Measurements from ENCODE around the gene MEIOSIN. TPM values are rescaled to one million over a fixed set of nuclear protein-coding genes. Genes with fewer than 3 reads are reported as not detected.
"Not testable (repeated sequence)": the region's sequence is repeated elsewhere in the genome, so short reads cannot be mapped to it uniquely, and the experiment has no call there.

The MEIOSIN gene, protein sequence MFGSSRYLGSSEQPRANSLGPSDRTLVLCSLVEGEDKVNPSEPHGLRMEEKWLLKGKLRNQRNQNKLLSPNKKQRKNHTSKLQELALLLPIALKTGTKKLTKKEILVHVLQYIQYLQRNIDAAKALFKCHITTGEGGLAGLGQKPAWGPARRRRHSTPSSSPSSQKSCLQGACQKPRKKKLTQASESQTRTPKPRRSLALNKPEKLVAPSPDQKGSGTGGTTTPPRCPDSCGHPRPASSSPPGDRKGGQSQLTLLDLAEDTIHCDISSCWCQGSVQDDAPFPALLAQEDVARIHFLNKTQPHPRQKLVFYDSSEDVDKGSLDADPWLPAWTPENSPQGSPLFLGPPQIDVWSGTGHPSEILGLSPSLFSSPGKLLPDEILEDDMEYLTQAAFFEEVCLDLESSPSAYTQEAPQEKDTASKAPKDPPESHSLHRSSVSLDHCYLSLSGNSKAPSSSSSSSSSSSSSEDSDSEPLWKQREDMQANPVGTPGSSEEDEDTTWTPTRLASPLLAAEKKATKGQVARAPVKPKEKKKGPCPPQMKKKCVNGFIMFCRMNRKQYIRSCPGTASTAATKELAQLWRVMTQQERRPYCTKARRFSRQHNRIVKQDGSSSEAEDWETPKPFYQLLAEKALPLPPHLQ
- total RNA-seq (not detected), polyA plus RNA-seq (not detected)
- long read RNA-seq, donor 1 = 0 reads
- long read RNA-seq, donor 2 = 0 reads

DNA sequence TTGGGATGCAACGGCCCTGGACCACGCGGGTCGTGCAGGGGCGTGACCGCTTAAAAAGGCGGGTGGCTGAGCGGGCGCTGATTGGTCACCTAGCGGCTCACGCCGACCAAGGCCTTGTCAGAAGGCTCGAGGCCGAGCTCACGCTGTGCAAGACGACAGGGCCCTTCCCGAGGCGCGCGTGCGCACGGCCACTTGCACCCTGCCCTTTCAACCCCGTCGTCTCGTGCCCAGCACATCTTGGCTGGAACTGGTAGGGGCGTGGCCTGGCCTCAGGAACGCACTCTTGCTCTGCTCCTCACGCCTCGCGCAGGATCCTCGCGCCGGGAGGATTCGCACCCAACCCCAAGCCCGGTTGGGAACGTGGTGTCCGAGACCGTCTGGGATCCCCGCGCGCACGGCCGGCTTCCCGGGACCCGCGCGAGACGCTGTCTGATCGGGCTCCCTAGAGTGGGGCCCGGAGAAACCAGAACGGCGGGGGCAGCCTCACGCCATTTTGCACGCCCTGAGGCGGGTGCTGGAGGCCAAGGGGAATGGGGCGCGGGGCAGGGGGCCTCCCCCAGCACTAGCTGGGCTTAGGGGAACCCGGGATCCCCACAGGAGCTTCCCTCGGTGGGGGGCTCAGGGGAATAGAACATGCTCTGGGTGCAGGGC is at the start of gene MEIOSIN:
Gene MEIOSIN, plus strand, starts transcription at position 280 of the 651 bp plus-strand sequence. CDS start 1,938 bp downstream, outside the sequence.
- intact Hi-C loops (cut with DNase I) = loop anchor here (5.0 kb wide), 1 partner anchor 34 kb away; the partner anchor contains the start of gene SIX5 (in 2 of the 2)
- no peaks in the 10 kb centered on the region for H3K36me3 ChIP-seq (ENCODE audit: control insufficient read depth in 1 of 2, insufficient read depth in 2 of 2, low read length in 1 of 2)
- no peaks in the 10 kb centered on the region for H3K4me1 ChIP-seq (ENCODE audit: control insufficient read depth in 1 of 2, insufficient read depth in 2 of 2, low read length in 2 of 2)
- no peak for ATAC-seq (ENCODE audit: low FRiP score)
- no peak for DNase-seq
- H3K9me3 ChIP-seq (ENCODE audit: control insufficient read depth, low read length) = no peaks in the 10 kb centered on the region
- H3K27me3 ChIP-seq (ENCODE audit: control insufficient read depth in 1 of 2, insufficient read depth in 2 of 2, low read length in 1 of 2) = no peaks in the 10 kb centered on the region
- no peak within 1 kb of the TSS for H3K4me3 ChIP-seq (ENCODE audit: low read length in 2 of 2)
- H3K27ac ChIP-seq (ENCODE audit: low read depth in 1 of 2, low read length in 2 of 2) = no peak within 1 kb of the TSS
- WGBS, 2 donors = 90 to 92% methylated on average over 59 of the region's 59 CpGs

DNA sequence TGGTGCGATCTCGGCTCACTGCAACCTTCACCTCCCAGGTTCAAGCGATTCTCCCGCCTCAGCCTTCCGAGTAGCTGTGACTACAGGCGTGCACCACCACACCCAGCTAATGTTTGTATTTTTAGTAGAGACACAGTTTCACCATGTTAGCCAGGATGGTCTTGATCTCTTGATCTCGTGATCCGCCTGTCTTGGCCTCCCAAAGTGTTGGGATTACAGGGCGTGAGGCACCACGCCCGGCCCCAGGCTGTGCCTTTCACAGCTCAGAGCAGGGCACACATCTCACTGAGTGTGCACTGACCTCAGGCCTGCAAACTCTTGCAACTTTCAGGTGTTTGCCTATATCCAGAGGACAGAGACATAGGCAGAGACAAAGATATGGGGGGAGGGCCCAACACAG is 48.2 kb upstream of the MEIOSIN start:
- WGBS, 2 donors = 77 to 88% methylated on average over 10 to 11 of the region's 11 CpGs

DNA sequence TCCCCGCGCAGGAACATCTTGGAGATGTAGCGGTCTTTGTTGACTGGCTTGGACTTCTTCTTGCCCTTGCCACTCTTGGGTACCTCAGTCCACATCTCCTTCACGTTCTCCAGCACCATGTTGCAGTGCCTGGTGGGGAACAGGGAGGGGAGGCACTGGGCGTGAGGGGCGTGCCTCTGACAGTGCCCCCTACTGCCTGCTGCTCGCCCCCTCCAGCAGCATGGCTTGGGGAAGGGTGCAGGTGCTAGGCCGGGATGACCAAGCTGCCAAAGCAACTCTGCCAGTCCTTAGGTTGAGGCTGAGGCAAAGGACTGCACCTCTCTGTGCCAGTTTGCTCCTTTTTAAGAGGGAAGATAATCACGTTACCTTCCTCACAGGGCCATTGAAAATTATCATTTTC is 45.6 kb upstream of the MEIOSIN start:
- DNase-seq (no peak), ATAC-seq (ENCODE audit: low FRiP score) (no peak)
- H3K27me3 ChIP-seq (ENCODE audit: control insufficient read depth in 1 of 2, insufficient read depth in 2 of 2, low read length in 1 of 2) = no peaks in the 10 kb centered on the region
- intact Hi-C loops (cut with DNase I) = no loop called here
- no peak overlapping the region for H3K27ac ChIP-seq (ENCODE audit: low read depth in 1 of 2, low read length in 2 of 2)
- H3K4me3 ChIP-seq (ENCODE audit: low read length in 2 of 2) = no peak overlapping the region
- peaks cover 3 to 4% of the 10 kb centered on the region in 2 donors for H3K36me3 ChIP-seq (ENCODE audit: control insufficient read depth in 1 of 2, insufficient read depth in 2 of 2, low read length in 1 of 2)
- WGBS, 2 donors = 83 to 88% methylated on average over 9 of the region's 9 CpGs
- no peaks in the 10 kb centered on the region for H3K4me1 ChIP-seq (ENCODE audit: control insufficient read depth in 1 of 2, insufficient read depth in 2 of 2, low read length in 2 of 2)
- no peaks in the 10 kb centered on the region for H3K9me3 ChIP-seq (ENCODE audit: control insufficient read depth, low read length)

More for the DNA sequence above, 48.2 kb upstream of the MEIOSIN start:
- H3K27me3 ChIP-seq (ENCODE audit: control insufficient read depth in 1 of 2, insufficient read depth in 2 of 2, low read length in 1 of 2); H3K9me3 ChIP-seq (ENCODE audit: control insufficient read depth, low read length); H3K27ac ChIP-seq (ENCODE audit: low read depth in 1 of 2, low read length in 2 of 2); ATAC-seq (ENCODE audit: low FRiP score); H3K36me3 ChIP-seq (ENCODE audit: control insufficient read depth in 1 of 2, insufficient read depth in 2 of 2, low read length in 1 of 2); H3K4me3 ChIP-seq (ENCODE audit: low read length in 2 of 2); intact Hi-C loops (cut with DNase I); H3K4me1 ChIP-seq (ENCODE audit: control insufficient read depth in 1 of 2, insufficient read depth in 2 of 2, low read length in 2 of 2); DNase-seq: not testable (repeated sequence)

DNA sequence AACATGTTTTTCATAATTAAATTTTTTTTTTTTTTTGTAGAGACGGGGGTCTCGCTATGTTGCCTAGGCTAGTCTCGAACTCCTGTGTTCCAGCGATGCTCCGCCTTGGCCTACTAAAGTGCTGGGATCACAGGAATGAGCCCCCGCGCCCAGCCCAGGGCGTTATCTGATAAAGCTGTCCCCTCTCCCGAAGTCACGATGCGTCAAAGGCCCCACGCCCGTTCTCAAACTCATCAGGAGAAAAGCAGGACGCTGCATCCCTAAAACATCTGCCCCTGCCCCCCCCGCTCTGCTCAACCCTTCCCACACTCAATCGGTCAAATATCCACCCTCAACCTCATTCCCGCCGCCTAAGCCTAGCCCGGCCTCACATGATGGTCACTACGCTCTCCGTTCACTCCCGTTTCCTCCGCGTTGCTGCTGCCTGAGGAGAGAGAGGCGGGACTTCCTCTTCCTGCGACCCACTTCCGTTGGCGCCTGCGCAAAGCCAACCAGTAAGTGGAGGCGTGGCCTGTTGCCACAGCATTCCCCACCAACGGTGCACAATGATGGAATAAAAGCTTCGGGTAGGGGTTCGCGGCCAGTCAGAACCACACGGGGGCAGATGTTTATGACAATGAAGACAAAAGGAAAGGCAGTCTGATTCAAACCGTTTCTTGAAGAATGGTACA is 41.6 kb upstream of the MEIOSIN start, which contains the start of gene SNRPD2:
Gene SNRPD2, minus strand, starts transcription at position 438 of the 671 bp plus-strand sequence. Its CDS starts 65 bp downstream, at position 373.
- Histone ChIP-seq H3K9me3 (ENCODE audit: control insufficient read depth, low read length) (no peaks in the 10 kb centered on the region), H3K27ac (ENCODE audit: low read depth in 1 of 2, low read length in 2 of 2) (peak within 1 kb of the TSS in 1 of 2 donors; percentile 79), H3K27me3 (ENCODE audit: control insufficient read depth in 1 of 2, insufficient read depth in 2 of 2, low read length in 1 of 2) (no peaks in the 10 kb centered on the region), H3K4me1 (ENCODE audit: control insufficient read depth in 1 of 2, insufficient read depth in 2 of 2, low read length in 2 of 2) (no peaks in the 10 kb centered on the region), H3K4me3 (ENCODE audit: low read length in 2 of 2) (peak within 1 kb of the TSS; percentile 37 to 64), H3K36me3 (ENCODE audit: control insufficient read depth in 1 of 2, insufficient read depth in 2 of 2, low read length in 1 of 2) (peaks cover 0 to 4% of the 10 kb centered on the region in 2 donors)
- intact Hi-C loops (cut with DNase I) = loop anchor here in 1 of 2 donors (2.0 to 5.0 kb wide), 2 partner anchors 76 to 107 kb away; partner anchors contain the start of genes OPA3 and SIX5
- 0% methylated on average over 36 of the region's 36 CpGs for WGBS, 2 donors
- DNase-seq (peak; percentile 96 to 97), ATAC-seq (ENCODE audit: low FRiP score) (peak; percentile 93)

DNA sequence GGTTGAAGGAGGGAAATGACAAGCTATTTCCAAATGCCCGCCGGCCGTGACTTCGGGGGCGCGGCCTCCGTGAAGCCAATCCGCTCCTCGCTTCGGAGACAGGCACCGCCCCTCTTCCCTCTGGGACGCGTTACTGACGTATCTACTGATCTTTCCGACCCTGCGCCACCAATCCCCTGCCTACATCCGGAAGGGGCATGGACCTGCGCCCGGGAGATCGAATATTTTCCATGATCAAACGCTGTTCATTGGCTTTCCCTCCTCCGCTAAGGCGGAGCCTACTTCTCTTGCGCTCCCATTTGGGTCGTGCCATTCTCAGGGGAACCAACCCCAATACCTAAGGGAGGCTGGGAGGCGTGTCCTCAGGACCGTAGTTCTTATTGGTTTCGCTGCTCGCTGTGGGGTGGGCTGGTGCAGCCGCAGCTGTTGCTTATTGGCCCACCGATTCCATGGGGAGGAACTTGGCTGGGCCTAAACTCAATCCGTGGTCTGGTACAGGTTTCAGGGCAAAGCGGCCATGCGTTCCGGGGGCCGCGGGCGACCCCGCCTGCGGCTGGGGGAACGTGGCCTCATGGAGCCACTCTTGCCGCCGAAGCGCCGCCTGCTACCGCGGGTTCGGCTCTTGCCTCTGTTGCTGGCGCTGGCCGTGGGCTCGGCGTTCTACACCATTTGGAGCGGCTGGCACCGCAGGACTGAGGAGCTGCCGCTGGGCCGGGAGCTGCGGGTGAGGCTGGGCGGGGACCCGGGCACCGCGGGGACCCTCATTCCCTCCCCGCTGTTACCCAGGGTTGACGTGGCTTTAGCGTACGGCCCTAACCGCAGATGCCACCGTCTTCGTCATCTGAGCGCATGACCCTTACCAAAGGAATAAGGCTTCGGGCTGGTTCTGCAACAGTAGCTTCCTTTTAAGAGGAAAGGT is 40.8 kb upstream of the MEIOSIN start, which contains the start of gene QPCTL:
Gene QPCTL, plus strand, starts transcription at position 480 of the 919 bp plus-strand sequence. Its CDS starts 38 bp downstream, at position 518.
- peak; percentile 98 to 99 for DNase-seq
- Histone ChIP-seq H3K27me3 (ENCODE audit: control insufficient read depth in 1 of 2, insufficient read depth in 2 of 2, low read length in 1 of 2) (no peaks in the 10 kb centered on the region), H3K27ac (ENCODE audit: low read depth in 1 of 2, low read length in 2 of 2) (peak within 1 kb of the TSS in 1 of 2 donors; percentile 79), H3K4me3 (ENCODE audit: low read length in 2 of 2) (peak within 1 kb of the TSS; percentile 37 to 64), H3K4me1 (ENCODE audit: control insufficient read depth in 1 of 2, insufficient read depth in 2 of 2, low read length in 2 of 2) (no peaks in the 10 kb centered on the region), H3K9me3 (ENCODE audit: control insufficient read depth, low read length) (no peaks in the 10 kb centered on the region), H3K36me3 (ENCODE audit: control insufficient read depth in 1 of 2, insufficient read depth in 2 of 2, low read length in 1 of 2) (peaks cover 0 to 3% of the 10 kb centered on the region in 2 donors)
- peak; percentile 96 for ATAC-seq (ENCODE audit: low FRiP score)
- 0% methylated on average over 62 to 70 of the region's 70 CpGs for WGBS, 2 donors
- intact Hi-C loops (cut with DNase I) = loop anchor here in 1 of 2 donors (2.0 to 5.0 kb wide), 2 partner anchors 75 to 108 kb away; partner anchors contain the start of genes OPA3 and SIX5

- DNase-seq = peak; percentile 87 to 94
- intact Hi-C loops (cut with DNase I) = loop anchor here in 1 of 2 donors (2.0 to 5.0 kb wide), 2 partner anchors 74 to 108 kb away; partner anchors contain the start of genes OPA3 and SIX5
- Histone ChIP-seq H3K9me3 (ENCODE audit: control insufficient read depth, low read length) (no peaks in the 10 kb centered on the region), H3K27ac (ENCODE audit: low read depth in 1 of 2, low read length in 2 of 2) (peak overlapping the region in 1 of 2 donors; percentile 79), H3K27me3 (ENCODE audit: control insufficient read depth in 1 of 2, insufficient read depth in 2 of 2, low read length in 1 of 2) (no peaks in the 10 kb centered on the region), H3K4me3 (ENCODE audit: low read length in 2 of 2) (peak overlapping the region; percentile 37 to 64), H3K36me3 (ENCODE audit: control insufficient read depth in 1 of 2, insufficient read depth in 2 of 2, low read length in 1 of 2) (no peaks in the 10 kb centered on the region), H3K4me1 (ENCODE audit: control insufficient read depth in 1 of 2, insufficient read depth in 2 of 2, low read length in 2 of 2) (no peaks in the 10 kb centered on the region)
- ATAC-seq (ENCODE audit: low FRiP score) = peak; percentile 59
- 1% methylated on average over 22 of the region's 22 CpGs for WGBS, 2 donors
Observed at GRCh38 chr19:45693106-45693788, 40.0 kb upstream of the MEIOSIN start.

DNA sequence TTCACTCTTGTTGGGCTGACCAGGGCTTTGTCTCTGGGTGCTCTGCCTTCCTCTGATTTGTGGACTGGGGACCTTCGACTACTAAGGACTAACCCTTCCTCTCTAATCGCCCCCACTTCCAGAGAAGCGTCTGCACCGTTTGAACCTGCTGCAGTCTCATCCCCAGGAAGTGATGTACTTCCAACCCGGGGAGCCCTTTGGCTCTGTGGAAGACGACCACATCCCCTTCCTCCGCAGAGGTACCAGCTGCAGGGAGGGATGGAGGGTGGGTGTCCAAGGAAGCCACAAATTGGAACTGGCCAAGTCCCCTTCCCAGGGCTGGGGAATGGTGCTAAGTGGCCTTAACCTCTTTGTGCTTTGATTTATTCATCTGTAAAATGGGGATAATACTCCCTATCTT is 31.6 kb upstream of the MEIOSIN start:
- Histone ChIP-seq H3K36me3 (ENCODE audit: control insufficient read depth in 1 of 2, insufficient read depth in 2 of 2, low read length in 1 of 2) (no peaks in the 10 kb centered on the region), H3K27ac (ENCODE audit: low read depth in 1 of 2, low read length in 2 of 2) (no peak overlapping the region), H3K4me1 (ENCODE audit: control insufficient read depth in 1 of 2, insufficient read depth in 2 of 2, low read length in 2 of 2) (no peaks in the 10 kb centered on the region), H3K4me3 (ENCODE audit: low read length in 2 of 2) (no peak overlapping the region), H3K27me3 (ENCODE audit: control insufficient read depth in 1 of 2, insufficient read depth in 2 of 2, low read length in 1 of 2) (no peaks in the 10 kb centered on the region), H3K9me3 (ENCODE audit: control insufficient read depth, low read length) (no peaks in the 10 kb centered on the region)
- ATAC-seq (ENCODE audit: low FRiP score) (no peak), DNase-seq (no peak)
- 83 to 84% methylated on average over 7 of the region's 7 CpGs for WGBS, 2 donors
- intact Hi-C loops (cut with DNase I) = no loop called here

Data from aorta (tissue), 5 donors.